DOHH2 (cell line): ENCODE results near the gene FOXRED2.
"Not testable (repeated sequence)": the region's sequence is repeated elsewhere in the genome, so short reads cannot be mapped to it uniquely, and the experiment has no call there.

Source experiments
- CTCF ChIP-seq: fragments of 200-600 bp; sonication (generic); IDR thresholded peaks from one replicate; pipeline ENCODE4 v1.5.1; 2014; ENCODE audit warnings: antibody characterized with exemption, mild to moderate bottlenecking, low read depth, low read length; ENCODE audit not compliant: poor library complexity, severe bottlenecking
- EZH2phosphoT487 ChIP-seq: fragments of 200-600 bp; sonication (generic); IDR thresholded peaks from 2 replicates; pipeline ENCODE4 v1.6.1; 2017; ENCODE audit warnings: borderline replicate concordance, mild to moderate bottlenecking, antibody characterized with exemption, low read length, moderate library complexity, mixed read lengths

DNA sequence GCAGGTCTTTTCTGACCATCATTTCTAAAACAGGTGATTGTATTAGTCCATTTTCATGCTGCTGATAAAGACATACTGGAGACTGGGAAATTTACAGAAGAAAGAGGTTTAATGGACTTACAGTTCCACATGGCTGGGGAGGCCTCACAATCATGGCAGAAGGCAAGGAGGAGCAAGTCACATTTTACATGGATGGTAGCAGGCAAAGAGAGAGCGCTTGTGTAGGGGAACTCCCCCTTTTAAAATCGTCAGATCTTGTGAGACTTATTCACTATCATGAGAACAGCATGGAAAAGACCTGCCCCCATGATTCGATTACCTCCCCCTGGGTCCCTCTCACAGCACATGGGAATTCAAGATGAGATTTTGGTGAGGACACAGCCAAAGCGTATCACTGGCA is 26.5 kb upstream of the FOXRED2 start:
- TF ChIP-seq CTCF, EZH2phosphoT487: not testable (repeated sequence)
